ENCODE data around the gene OR2V1. TPM values are rescaled to one million over a fixed set of nuclear protein-coding genes. Genes with fewer than 3 reads are reported as not detected.

OR2V1 gene
- total and polyA plus RNA-seq, 2 of the 4 experiments (the other 2 are of a cell fraction) = not detected

DNA sequence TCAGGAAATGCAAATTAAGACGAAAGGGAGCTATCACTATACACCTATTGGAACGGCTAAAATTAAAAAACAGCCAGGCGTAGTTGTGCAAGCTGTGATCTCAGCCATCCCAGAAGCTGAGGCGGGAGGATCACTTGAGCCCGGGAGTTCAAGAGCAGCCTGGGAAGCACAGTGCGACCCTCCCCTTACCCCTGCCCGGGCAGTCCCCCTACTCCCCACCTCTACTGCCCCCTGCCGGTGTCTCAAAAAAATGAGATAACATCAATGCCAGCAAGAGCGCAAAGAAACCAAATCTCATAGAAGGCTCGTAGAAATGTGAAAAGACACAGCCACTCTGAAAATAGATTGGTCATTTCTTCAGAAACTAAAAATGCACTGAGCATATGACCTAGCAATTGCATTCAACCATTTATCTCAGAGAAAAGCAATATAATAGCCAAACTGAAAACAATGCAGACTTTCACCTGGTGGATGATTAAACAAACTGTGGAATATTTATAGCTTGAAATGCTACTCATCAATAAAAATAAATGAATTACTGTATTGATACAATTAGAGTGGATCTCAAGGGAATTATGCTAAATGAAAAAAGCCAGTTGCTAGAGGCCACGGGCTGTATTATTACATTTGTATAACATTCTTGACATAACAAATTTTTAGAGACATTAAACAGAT is 37.0 kb upstream of the OR2V1 start:
- H3K27ac ChIP-seq (ENCODE audit: insufficient read depth, low read length) = no peak overlapping the region
- H2AK9ac ChIP-seq (replicated peaks; ENCODE audit: low read depth, low read length, poor library complexity) = no peak overlapping the region
- in situ Hi-C loops (cut with MboI; ENCODE audit: low sequenced_read_pairs) = no loop called here
- POLR2A ChIA-PET (ENCODE audit: unreplicated experiment) = no interaction called here
- no peak overlapping the region for H3K4me3 ChIP-seq (ENCODE audit: insufficient read depth, low read depth, low read length)
- intact Hi-C loops (cut with micrococcal nuclease) = no loop called here
- ATAC-seq (ENCODE audit: low read depth) (no peak), DNase-seq (no peak)
- no peak overlapping the region for H4K8ac ChIP-seq (ENCODE audit: low read depth in 2 of 2, low read length in 2 of 2)
- H3K23ac ChIP-seq (ENCODE audit: low read depth, low read length) = no peak overlapping the region
- peaks cover 2% of the 10 kb centered on the region; the same call in 1 of the 2 replicates for H3K9me1 ChIP-seq (ENCODE audit: insufficient read depth, low read length)
- no peak overlapping the region for H3K56ac ChIP-seq (ENCODE audit: extremely low read depth, insufficient read depth, low read length)
- dilution Hi-C loops (cut with HindIII; ENCODE audit: low sequenced_read_pairs, unreplicated experiment) = no loop called here
- peak overlapping the region; percentile 53; the same call in 1 of the 2 replicates for H3K4me2 ChIP-seq (ENCODE audit: low read depth, low read length)
- H3K14ac ChIP-seq (replicated peaks; ENCODE audit: low read depth, low read length) = no peak overlapping the region; the same call in 1 of the 2 replicates
- no peak overlapping the region for H2BK120ac ChIP-seq (ENCODE audit: low read depth, low read length)
- TF ChIP-seq, protein P1, sequence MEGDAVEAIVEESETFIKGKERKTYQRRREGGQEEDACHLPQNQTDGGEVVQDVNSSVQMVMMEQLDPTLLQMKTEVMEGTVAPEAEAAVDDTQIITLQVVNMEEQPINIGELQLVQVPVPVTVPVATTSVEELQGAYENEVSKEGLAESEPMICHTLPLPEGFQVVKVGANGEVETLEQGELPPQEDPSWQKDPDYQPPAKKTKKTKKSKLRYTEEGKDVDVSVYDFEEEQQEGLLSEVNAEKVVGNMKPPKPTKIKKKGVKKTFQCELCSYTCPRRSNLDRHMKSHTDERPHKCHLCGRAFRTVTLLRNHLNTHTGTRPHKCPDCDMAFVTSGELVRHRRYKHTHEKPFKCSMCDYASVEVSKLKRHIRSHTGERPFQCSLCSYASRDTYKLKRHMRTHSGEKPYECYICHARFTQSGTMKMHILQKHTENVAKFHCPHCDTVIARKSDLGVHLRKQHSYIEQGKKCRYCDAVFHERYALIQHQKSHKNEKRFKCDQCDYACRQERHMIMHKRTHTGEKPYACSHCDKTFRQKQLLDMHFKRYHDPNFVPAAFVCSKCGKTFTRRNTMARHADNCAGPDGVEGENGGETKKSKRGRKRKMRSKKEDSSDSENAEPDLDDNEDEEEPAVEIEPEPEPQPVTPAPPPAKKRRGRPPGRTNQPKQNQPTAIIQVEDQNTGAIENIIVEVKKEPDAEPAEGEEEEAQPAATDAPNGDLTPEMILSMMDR (conservative IDR thresholded peaks at IDR 0.05; ENCODE audit: low read depth, low read length) = peak; percentile 39
- TF ChIP-seq CEBPB (IDR thresholded peaks at IDR 0.05; ENCODE audit: low read depth, low read length) = no peak
- WGBS, 2 experiments (ENCODE audit: extremely low coverage in 2 of 2, insufficient read length in 1 of 2) = 40% methylated on average over 1 of the region's 11 CpGs; no CpG with 5 or more reads in 1 of the 2 experiments
- H2BK5ac ChIP-seq (ENCODE audit: low read depth, low read length, poor library complexity, severe bottlenecking) = no peak overlapping the region
- no peak overlapping the region for H3K4ac ChIP-seq (ENCODE audit: low read depth, low read length)
- H3K9ac ChIP-seq (ENCODE audit: low read depth, low read length) = no peak overlapping the region
- no peaks in the 10 kb centered on the region for H3K36me3 ChIP-seq (ENCODE audit: control insufficient read depth, insufficient read depth, low read length)
- no peaks in the 10 kb centered on the region for H3K27me3 ChIP-seq (ENCODE audit: control insufficient read depth, insufficient read depth, low read length)
- CTCF ChIA-PET = interaction anchor here (0.6 kb wide), 1 partner anchor 315 kb away, joined by 5 read pairs; no protein-coding TSS in a partner anchor
- no peak overlapping the region for H4K91ac ChIP-seq (ENCODE audit: insufficient read depth, low read depth, low read length)
- no peaks in the 10 kb centered on the region for H4K20me1 ChIP-seq (ENCODE audit: insufficient read depth, low read length)
- H2AFZ ChIP-seq (replicated peaks; ENCODE audit: low read length, poor library complexity) = no peak overlapping the region
- no peak overlapping the region for H2BK15ac ChIP-seq (ENCODE audit: low read depth, low read length)
- no peak overlapping the region for H2AK5ac ChIP-seq (ENCODE audit: low read depth, low read length)
- no TSS peak for BruUV-seq (replicated peaks)
- no peak overlapping the region for H2BK20ac ChIP-seq (ENCODE audit: low read depth, low read length)
- H3K18ac ChIP-seq (ENCODE audit: low read depth, low read length) = no peak overlapping the region
- no peak overlapping the region for H4K5ac ChIP-seq (ENCODE audit: low read depth, low read length)
- no peaks in the 10 kb centered on the region for H3K9me3 ChIP-seq (ENCODE audit: control insufficient read depth, insufficient read depth, low read length)
- no peaks in the 10 kb centered on the region for H3K79me1 ChIP-seq (ENCODE audit: low read depth in 1 of 2, low read length in 2 of 2)
- peaks cover 4% of the 10 kb centered on the region; the same call in 1 of the 2 replicates for H3K4me1 ChIP-seq (ENCODE audit: control insufficient read depth, insufficient read depth, low read length)
